Mucosa of descending colon (tissue), 3 donors: ENCODE data around the gene NR5A1. TPM values are rescaled to one million over a fixed set of nuclear protein-coding genes. Genes with fewer than 3 reads are reported as not detected.

Experiments used
- ATAC-seq: fragments of 200-7000 bp; cut with Tn5 transposase; one replicate; pipeline ENCODE4 v1.9.1; 2020; ENCODE audit warnings: mild to moderate bottlenecking, moderate library complexity
- DNase-seq, 3 donors: peaks; one replicate each; pipeline ENCODE4 v3.0.0-alpha.2; 2020
- H3K36me3 ChIP-seq: fragments of 200-600 bp; one replicate; pipeline ENCODE4 v1.8.0; 2021; ENCODE audit warnings: low read depth, mild to moderate bottlenecking
- H3K4me1 ChIP-seq: fragments of 200-600 bp; one replicate; pipeline ENCODE4 v1.8.0; 2021; ENCODE audit warnings: low read depth, mild to moderate bottlenecking
- H3K4me3 ChIP-seq: fragments of 200-600 bp; one replicate; pipeline ENCODE4 v1.8.0; 2021; ENCODE audit warnings: mild to moderate bottlenecking
- H3K9me3 ChIP-seq: fragments of 200-600 bp; one replicate; pipeline ENCODE4 v1.8.0; 2021; ENCODE audit warnings: mild to moderate bottlenecking
- intact Hi-C, 2 donors: fragments of 100-400 bp; cut with DNase I in 1 of 2; cut with micrococcal nuclease in 1 of 2; formaldehyde crosslinking; loops; one replicate each; pipeline versions ENCODE4 v1.11.0 to v1.11.1; 2022; cut with DNase I, micrococcal nuclease
- total RNA-seq, 3 donors: library from RNA; stranded (reverse); fragmentation: NEBNext Ultra II Directional in 2 of 3; extraction: Animal tissue kit (Norgen Biotek cat#: 25700) in 2 of 3; gene quantifications; one replicate each; pipeline versions ENCODE4 v1.2.1 to v1.2.4, GENCODE V29; 2021 to 2023
- TF ChIP-seq, protein P1 (sequence below): fragments of 200-600 bp; IDR thresholded peaks from one replicate; pipeline ENCODE4 v1.8.0; 2022; ENCODE audit warnings: antibody characterized with exemption, mild to moderate bottlenecking
- donor health status: DM: no; HTN: no; CAD: no; lungs with moderate emphysema.
- donor health status: DM: no; HTN: no; CAD: no.
- donor health status: DM: no; HTN: yes; CAD: no.

The NR5A1 gene
- total RNA-seq, 3 donors from 2014 or later: 0.12 TPM; not detected in 2

DNA sequence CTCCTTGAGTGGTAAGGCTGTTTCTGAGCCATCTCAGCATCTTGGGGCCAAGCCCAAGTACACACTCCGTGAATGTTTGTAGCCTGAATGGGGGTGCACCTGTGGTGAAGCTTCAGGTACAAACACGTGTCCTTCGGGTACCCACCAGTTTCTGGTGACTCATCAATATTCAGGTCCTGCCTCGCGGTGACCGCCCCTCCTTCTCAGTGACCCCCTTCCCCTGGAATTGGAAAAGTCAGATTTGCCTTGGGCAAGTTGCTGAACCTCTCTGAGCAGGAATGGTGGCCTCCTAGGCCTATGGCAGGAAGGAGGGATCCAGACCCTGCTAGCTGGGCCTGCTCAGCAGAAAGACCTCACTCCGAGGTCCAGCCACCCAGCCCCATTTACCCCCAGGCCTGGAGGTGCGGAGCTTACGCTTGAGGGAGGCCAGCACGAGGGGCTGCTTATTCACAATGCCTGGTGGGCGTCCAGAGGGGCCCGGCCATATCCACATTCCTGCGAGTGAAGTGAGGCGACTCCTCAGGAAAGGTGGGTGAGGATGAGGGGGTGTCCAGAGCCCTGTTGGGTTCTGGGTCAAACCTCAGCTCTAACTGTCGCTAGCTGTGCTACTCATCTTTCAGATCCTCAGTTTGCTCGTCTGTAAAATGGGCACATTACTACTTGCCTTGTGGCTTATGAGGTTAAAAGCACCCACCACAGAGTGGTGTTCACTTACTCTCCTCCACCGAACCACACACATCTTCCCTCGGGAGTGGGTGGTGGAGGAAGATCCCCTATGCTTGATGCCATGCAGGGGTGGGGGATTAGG is 49.9 kb downstream of the NR5A1 start:
- TF ChIP-seq, protein P1, sequence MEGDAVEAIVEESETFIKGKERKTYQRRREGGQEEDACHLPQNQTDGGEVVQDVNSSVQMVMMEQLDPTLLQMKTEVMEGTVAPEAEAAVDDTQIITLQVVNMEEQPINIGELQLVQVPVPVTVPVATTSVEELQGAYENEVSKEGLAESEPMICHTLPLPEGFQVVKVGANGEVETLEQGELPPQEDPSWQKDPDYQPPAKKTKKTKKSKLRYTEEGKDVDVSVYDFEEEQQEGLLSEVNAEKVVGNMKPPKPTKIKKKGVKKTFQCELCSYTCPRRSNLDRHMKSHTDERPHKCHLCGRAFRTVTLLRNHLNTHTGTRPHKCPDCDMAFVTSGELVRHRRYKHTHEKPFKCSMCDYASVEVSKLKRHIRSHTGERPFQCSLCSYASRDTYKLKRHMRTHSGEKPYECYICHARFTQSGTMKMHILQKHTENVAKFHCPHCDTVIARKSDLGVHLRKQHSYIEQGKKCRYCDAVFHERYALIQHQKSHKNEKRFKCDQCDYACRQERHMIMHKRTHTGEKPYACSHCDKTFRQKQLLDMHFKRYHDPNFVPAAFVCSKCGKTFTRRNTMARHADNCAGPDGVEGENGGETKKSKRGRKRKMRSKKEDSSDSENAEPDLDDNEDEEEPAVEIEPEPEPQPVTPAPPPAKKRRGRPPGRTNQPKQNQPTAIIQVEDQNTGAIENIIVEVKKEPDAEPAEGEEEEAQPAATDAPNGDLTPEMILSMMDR: no peak
- Histone ChIP-seq H3K36me3 (no peaks in the 10 kb centered on the region), H3K4me3 (no peak overlapping the region), H3K9me3 (no peaks in the 10 kb centered on the region), H3K4me1 (no peaks in the 10 kb centered on the region)
- DNase-seq (peak in 1 of 3 donors; percentile 23), ATAC-seq (no peak)
- intact Hi-C loops: no loop called here

DNA sequence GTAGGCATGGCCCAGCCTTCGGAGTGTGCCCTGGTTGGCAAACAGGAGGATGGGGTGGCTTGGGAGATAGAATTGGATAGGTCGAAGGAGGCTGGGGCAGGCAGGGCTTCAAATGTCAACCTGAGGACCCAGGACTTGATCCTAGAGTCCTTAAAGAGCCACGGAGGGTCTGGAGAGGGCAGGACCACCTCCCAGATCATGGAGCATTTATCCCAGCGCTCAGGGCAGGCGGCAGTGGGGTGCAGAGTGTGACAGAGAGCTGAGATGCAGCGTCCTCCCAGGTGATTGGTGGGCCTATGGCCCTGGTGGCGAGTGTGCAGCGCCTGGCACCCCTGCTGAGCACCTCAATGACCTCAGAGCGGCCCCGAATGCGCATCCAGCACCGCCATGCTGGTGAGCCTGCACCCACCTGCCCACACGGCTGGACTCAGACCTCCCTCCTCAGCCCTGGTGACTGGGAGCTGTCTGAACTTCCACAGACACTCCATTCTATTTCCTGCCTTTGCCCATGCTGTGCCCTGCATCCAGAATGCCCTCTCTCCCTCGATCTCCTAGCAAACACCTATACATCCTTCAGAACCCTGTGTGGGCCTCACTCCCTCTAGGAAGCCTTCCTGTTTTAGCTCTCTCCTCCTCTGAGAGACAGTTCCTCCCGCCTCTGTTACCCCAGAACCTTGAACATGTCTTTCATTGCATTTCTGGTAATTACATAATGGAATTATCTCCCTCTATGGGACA is 50.7 kb downstream of the NR5A1 start:
- Histone ChIP-seq H3K36me3 (no peaks in the 10 kb centered on the region), H3K9me3 (no peaks in the 10 kb centered on the region), H3K4me3 (no peak overlapping the region), H3K4me1 (no peaks in the 10 kb centered on the region)
- no peak for ATAC-seq
- intact Hi-C loops: no loop called here
- TF ChIP-seq, protein P1: no peak
- peak in 1 of 3 donors; percentile 22 for DNase-seq

DNA sequence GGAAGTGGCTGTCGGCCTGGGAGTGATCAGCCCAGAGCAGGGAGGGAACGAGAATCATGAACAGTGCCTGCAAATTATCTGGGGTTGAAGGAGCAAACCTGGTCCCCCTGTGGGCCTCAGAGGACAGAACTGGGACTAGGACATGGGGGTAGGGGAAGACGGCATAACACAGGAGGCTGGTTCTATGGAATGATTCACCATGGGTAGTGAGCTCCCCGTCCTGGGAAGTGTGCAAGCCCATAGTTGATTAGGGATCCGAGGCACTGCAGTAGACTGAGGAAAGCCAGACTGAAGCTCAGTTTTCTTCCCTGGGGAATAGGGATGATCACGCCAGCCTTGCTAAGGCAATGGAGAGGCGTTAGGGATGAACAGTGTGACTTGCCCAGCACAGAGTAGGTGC is 51.4 kb downstream of the NR5A1 start:
- Histone ChIP-seq H3K36me3 (no peaks in the 10 kb centered on the region), H3K4me1 (no peaks in the 10 kb centered on the region), H3K4me3 (no peak overlapping the region), H3K9me3 (no peaks in the 10 kb centered on the region)
- intact Hi-C loops: no loop called here
- peak in 1 of 3 donors; percentile 7 for DNase-seq
- TF ChIP-seq, protein P1: no peak
- ATAC-seq: no peak

DNA sequence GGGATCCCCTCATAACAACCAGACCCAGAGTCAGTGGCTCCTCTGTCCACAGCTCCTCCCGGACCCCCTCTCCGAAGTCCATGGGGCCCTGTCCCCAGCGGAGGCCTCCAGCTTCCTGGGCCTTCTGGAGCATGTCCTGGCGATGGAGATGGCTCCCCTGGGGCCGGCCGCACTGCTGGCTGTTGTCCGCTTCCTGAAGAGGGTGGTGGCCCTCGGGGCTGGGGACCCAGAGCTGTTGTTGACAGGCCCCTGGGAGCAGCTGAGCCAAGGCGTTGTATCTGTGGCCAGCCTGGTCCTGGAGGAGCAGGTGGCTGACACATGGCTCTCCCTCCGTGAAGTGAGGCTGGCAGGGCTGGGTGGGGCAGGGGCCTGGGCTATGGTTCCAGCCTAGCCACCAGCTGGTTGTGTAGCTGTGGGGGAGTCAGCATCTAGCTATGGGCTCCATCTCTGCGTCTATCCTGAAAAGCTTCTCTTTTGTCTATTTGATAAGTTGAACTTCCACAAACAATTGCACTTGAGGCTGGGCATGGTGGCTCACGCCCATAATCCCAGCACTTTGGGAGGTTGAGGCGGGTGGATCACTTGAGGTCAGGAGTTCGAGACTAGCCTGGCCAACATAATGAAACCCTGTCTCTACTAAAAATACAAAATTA is 52.3 kb downstream of the NR5A1 start:
- TF ChIP-seq, protein P1: no peak
- H3K4me1 ChIP-seq: peaks cover 3% of the 10 kb centered on the region
- no peak for ATAC-seq
- DNase-seq: peak in 1 of 3 donors; percentile 39
- H3K4me3 ChIP-seq: no peak overlapping the region
- no peaks in the 10 kb centered on the region for H3K9me3 ChIP-seq
- intact Hi-C loops: no loop called here
- H3K36me3 ChIP-seq: no peaks in the 10 kb centered on the region

DNA sequence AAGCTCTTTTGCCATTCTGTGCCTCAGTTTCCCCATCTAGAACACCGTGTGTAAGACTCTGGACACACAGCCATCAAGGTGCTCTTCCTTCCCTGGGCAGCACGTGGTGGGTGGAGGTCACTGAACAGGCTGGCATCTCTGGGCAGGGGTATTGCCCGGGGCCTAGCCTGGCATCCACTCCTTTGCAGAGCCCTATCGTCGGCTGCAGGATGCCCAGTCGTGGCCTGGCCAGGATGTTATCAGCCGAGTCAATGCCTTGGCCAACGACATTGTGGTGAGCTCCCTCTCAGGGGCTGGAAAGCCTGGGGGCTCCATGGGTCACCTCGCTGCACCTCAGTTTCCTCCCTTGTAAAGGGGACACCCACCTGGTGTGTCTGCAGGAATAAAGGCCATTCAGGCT is 52.9 kb downstream of the NR5A1 start:
- peaks cover 3% of the 10 kb centered on the region for H3K4me1 ChIP-seq
- intact Hi-C loops: no loop called here
- DNase-seq: peak in 1 of 3 donors; percentile 24
- TF ChIP-seq, protein P1: no peak
- no peak overlapping the region for H3K4me3 ChIP-seq
- H3K9me3 ChIP-seq: no peaks in the 10 kb centered on the region
- H3K36me3 ChIP-seq: no peaks in the 10 kb centered on the region
- ATAC-seq: no peak
